ENCODE results near the gene EPN2.
A peak's percentile ranks its signal among the peaks of the same experiment; 100 is the strongest.
"Not testable (repeated sequence)": the region's sequence is repeated elsewhere in the genome, so short reads cannot be mapped to it uniquely, and the experiment has no call there.

EPN2 gene

DNA sequence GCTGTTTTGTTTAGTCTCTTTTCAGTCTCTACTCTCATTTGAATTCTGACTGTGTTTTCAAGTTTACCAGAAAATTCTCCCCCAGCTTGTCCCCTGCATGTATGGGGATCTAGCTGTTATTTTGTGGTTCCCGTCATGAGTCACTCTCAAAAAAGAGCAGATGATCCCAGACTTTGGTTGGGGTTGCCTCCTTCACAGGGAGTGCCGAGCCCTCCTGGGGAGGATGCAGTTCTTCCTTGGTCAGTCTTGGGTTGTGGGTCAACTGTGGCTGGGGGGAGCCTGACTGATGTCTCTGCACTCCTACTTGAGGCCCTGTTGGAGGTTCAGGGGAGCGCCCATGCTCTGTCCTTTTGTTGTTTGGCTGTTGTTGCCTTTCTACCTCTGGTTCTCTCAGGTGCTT lies 37.7 kb downstream of the EPN2 start:
- Histone ChIP-seq H3K27ac (ENCODE audit: low read depth, low read length) (no peak overlapping the region), H3K27me3 (ENCODE audit: control insufficient read depth, insufficient read depth, low read length) (no peaks in the 10 kb centered on the region), H3K9ac (ENCODE audit: low read length) (no peak overlapping the region), H3K4me3 (ENCODE audit: low read length) (no peak overlapping the region), H3K36me3 (ENCODE audit: control insufficient read depth, insufficient read depth, low read length) (no peaks in the 10 kb centered on the region), H3K4me1 (ENCODE audit: control insufficient read depth, insufficient read depth, low read length) (peaks cover 12% of the 10 kb centered on the region)

DNA sequence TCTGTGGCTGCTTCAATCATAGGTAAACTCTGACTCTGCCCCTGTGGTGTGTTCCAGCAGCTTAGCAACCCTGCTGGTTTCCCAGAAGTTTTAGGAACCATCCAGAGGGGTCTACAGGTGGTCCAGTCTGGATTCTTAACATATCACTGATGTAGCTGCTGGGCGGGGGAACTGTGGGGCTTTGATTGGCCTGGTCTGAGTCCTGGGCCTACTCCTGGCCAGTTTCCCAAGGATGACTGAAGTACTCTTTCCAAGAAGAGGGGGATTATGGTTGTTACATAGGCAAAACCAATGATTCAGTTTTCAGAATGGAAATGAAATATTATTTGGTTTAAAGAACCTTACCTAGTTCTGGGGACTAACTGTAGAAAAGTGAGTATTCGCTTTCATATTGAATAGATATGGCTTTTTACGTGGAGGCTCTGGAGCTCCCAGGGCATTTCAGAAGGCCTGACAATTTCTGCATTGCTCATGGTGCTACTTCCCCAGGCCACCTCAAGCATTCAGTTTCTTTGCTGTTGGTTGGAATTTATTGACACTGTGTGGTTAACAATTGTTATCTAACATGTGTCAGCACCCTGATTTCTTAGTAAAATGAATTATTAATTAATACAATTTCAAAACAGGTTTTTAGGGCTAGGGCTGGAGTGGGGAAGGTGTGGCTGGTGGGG lies 38.4 kb downstream of the EPN2 start:
- no peak overlapping the region for H3K27ac ChIP-seq (ENCODE audit: low read depth, low read length)
- H3K36me3 ChIP-seq (ENCODE audit: control insufficient read depth, insufficient read depth, low read length) = no peaks in the 10 kb centered on the region
- no peak overlapping the region for H3K9ac ChIP-seq (ENCODE audit: low read length)
- no peak overlapping the region for H3K4me3 ChIP-seq (ENCODE audit: low read length)
- no peaks in the 10 kb centered on the region for H3K27me3 ChIP-seq (ENCODE audit: control insufficient read depth, insufficient read depth, low read length)
- peaks cover 8% of the 10 kb centered on the region for H3K4me1 ChIP-seq (ENCODE audit: control insufficient read depth, insufficient read depth, low read length)

DNA sequence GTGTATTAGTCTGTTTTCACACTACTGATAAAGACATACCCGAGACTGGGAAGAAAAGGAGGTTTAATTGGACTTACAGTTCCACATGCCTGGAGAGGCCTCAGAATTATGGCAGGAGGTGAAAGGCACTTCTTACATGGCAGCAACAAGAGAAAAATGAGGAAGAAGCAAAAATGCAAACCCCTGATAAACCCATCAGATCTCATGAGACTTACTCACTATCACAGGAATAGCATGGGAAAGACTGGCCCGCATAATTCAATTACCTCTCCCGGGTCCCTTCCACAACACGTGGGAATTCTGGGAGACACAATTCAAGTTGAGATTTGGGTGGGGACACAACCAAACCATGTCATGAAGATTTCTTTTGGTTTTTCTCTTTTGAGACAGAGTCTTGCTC lies 41.1 kb downstream of the EPN2 start:
- H3K4me1 ChIP-seq (ENCODE audit: control insufficient read depth, insufficient read depth, low read length); H3K27me3 ChIP-seq (ENCODE audit: control insufficient read depth, insufficient read depth, low read length); H3K9ac ChIP-seq (ENCODE audit: low read length); H3K4me3 ChIP-seq (ENCODE audit: low read length); H3K36me3 ChIP-seq (ENCODE audit: control insufficient read depth, insufficient read depth, low read length); H3K27ac ChIP-seq (ENCODE audit: low read depth, low read length): not testable (repeated sequence)

DNA sequence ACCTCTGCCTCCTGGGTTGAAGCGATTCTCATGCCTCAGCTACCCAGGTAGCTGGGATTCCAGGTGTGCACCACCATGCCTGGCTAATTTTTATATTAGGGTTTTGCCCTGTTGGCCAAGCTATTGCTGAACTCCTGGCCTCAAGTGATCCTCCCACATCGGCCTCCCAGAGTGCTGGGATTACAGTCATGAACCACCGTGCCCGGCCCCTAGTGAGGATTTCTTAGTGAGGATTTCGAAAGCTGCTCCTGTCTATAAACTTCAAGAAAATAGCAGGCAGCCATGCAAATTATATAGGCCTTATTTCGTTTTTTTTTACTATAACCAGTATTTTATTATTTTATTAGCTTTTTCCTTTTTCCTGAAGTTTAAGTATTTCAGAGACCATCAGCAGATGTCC lies 41.6 kb downstream of the EPN2 start:
- Histone ChIP-seq H3K27ac (ENCODE audit: low read depth, low read length) (no peak overlapping the region), H3K27me3 (ENCODE audit: control insufficient read depth, insufficient read depth, low read length) (no peaks in the 10 kb centered on the region), H3K4me1 (ENCODE audit: control insufficient read depth, insufficient read depth, low read length) (no peaks in the 10 kb centered on the region), H3K9ac (ENCODE audit: low read length) (no peak overlapping the region), H3K4me3 (ENCODE audit: low read length) (no peak overlapping the region), H3K36me3 (ENCODE audit: control insufficient read depth, insufficient read depth, low read length) (peaks cover 4% of the 10 kb centered on the region)

DNA sequence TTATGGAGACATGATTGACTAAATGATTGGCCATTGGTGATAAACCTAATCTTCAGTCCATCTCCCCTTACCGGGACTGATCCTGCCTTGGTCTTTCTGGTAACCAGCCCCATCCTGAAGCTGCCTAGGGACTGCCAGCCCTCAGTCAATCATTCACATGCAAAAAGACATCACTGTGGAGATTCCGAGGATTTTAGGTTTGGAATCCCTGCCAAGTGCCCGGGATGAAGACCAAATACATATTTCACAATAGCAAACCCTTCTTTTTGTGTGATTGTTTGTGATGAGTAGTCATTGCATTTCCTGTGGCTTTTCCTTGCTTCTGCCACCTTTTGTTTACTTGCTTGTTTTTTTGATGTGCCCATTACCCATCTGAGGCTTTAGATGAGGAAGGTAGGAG lies 44.0 kb downstream of the EPN2 start:
- no peak overlapping the region for H3K27ac ChIP-seq (ENCODE audit: low read depth, low read length)
- H3K27me3 ChIP-seq (ENCODE audit: control insufficient read depth, insufficient read depth, low read length) = no peaks in the 10 kb centered on the region
- H3K4me3 ChIP-seq (ENCODE audit: low read length) = no peak overlapping the region
- peaks cover 3% of the 10 kb centered on the region for H3K4me1 ChIP-seq (ENCODE audit: control insufficient read depth, insufficient read depth, low read length)
- peaks cover 4% of the 10 kb centered on the region for H3K36me3 ChIP-seq (ENCODE audit: control insufficient read depth, insufficient read depth, low read length)
- H3K9ac ChIP-seq (ENCODE audit: low read length) = no peak overlapping the region

DNA sequence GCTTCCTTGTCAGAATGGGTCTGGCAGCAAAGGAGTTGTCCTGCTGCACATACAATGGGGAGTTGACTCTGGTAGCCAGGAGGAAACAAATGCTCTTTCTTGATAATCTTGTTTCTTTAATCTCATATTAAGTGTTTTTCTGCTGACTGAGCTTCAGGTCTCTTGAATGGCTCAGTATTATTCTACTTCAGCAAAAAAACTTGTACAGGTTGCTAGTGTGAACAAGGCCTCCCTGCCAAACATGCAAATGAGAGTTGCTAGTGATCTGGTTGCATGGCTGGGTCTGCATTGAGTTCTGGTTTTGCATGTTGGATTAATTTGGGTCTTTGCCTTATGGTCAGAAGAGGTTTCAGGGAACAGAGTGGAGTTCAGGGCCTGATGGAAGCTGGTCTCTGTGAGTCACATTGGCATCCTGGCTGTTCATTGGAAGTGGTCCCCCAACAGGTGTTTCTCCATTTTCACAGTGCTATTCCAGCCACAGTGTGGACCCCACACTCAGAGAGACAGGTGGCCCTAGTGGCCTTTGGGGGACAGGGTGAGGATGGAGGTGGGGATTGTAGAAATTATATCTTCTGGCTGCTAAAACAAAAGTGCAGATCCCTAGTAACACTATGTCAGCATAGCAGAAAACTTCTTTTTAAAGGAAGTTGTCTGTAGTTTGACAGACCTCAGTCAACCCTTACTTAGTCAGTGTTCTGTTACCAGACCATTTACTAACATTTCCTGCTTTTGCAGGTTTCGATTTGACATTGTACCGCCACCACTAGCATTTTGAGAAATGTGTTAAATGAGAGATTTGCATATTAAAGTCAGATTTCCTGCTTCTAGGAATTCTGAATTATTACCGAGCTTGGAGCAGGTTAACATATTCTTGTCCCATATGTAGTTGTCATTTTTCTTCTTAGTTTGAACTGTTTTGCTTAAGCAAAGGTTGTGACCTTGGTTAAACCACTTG lies 47.1 kb downstream of the EPN2 start:
- H3K27me3 ChIP-seq (ENCODE audit: control insufficient read depth, insufficient read depth, low read length) = no peaks in the 10 kb centered on the region
- no peak overlapping the region for H3K27ac ChIP-seq (ENCODE audit: low read depth, low read length)
- peaks cover 4% of the 10 kb centered on the region for H3K36me3 ChIP-seq (ENCODE audit: control insufficient read depth, insufficient read depth, low read length)
- H3K4me1 ChIP-seq (ENCODE audit: control insufficient read depth, insufficient read depth, low read length) = peaks cover 9% of the 10 kb centered on the region
- H3K4me3 ChIP-seq (ENCODE audit: low read length) = no peak overlapping the region
- no peak overlapping the region for H3K9ac ChIP-seq (ENCODE audit: low read length)

DNA sequence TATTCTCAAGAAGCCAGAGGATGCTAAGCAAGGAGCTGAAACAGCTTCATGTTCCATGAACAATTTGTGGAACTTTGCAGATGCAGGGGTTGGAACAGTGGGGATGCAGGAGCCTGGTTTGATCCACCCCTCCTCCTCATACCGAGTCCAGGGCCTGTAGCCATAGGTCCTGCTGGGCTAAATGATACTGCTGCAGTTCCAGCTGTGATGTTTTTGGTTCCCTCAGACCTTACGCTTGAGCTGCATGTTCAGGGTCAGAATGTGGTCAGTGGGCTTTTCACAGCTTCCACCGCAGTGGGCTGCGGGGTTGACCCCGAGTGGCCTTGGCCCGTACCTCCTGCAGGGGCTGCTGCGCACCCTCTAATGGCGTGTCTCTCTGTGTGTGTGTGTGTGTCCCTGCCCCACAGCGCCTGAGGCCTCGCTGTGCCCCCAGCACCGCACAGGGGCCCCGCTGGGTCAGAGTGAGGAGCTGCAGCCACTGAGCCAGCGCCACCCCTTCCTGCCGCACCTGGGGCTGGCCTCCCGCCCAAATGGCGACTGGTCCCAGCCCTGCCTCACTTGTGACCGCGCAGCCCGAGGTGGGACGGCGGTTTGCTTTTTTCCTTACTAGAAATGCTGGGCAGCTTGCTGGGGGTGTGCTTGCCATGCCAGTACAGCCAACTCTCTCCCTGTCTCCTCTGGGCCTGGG lies 48.2 kb downstream of the EPN2 start:
- Histone ChIP-seq H3K9ac (ENCODE audit: low read length) (no peak overlapping the region), H3K27me3 (ENCODE audit: control insufficient read depth, insufficient read depth, low read length) (no peaks in the 10 kb centered on the region), H3K4me1 (ENCODE audit: control insufficient read depth, insufficient read depth, low read length) (peaks cover 15% of the 10 kb centered on the region), H3K36me3 (ENCODE audit: control insufficient read depth, insufficient read depth, low read length) (peaks cover 4% of the 10 kb centered on the region), H3K27ac (ENCODE audit: low read depth, low read length) (no peak overlapping the region), H3K4me3 (ENCODE audit: low read length) (no peak overlapping the region)

DNA sequence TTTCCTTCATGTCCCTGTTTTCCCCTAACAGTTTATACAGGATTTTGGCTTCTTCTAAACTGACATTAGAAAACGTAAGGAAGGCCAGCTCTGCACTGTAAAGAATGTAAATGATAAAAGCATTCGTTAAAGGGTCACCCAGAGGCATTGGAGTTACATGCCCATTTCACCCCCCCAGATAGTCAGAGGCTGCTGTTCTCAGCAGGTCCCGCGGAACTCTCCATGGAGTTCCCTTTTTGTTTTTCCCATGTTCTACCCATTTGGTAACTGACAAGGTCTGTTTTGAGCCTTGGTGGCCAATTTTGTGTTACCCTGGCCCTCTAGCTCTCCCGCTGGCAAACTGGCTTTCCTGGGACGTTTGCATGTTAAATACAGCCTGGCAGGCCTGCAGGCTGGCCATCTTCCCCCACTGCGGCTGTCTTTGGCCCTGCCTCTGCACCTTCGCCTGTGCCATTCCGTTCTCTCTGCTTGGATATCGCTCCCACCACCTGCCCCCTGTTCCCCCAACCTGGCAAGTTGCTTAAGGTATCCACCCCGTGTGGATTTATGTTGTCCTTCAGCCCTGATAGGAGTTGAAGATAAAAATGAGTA lies 49.7 kb downstream of the EPN2 start:
- H3K27me3 ChIP-seq (ENCODE audit: control insufficient read depth, insufficient read depth, low read length) = no peaks in the 10 kb centered on the region
- H3K4me3 ChIP-seq (ENCODE audit: low read length) = no peak overlapping the region
- H3K4me1 ChIP-seq (ENCODE audit: control insufficient read depth, insufficient read depth, low read length) = peaks cover 21% of the 10 kb centered on the region
- H3K27ac ChIP-seq (ENCODE audit: low read depth, low read length) = peak overlapping the region; percentile 48
- H3K9ac ChIP-seq (ENCODE audit: low read length) = no peak overlapping the region
- peaks cover 4% of the 10 kb centered on the region for H3K36me3 ChIP-seq (ENCODE audit: control insufficient read depth, insufficient read depth, low read length)

DNA sequence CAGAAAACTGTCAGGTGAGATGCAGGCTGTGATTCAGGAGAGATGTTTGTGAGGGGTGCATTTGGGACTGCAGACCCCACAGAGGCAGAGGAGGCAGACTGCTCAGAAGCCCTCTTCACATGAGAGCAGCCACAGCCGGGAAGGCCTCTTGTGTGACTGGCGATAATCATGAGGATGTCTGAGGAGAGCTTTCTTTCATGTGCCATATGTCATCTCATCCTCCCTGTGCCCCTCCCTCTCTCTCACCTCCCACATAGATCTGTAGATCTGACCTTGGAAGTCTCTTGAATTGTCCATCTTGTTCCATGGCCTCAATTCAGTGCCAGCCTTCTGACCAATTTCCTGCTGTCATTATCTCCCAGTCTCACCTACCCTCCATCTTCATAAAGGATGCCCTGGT lies 50.5 kb downstream of the EPN2 start:
- Histone ChIP-seq H3K36me3 (ENCODE audit: control insufficient read depth, insufficient read depth, low read length) (peaks cover 4% of the 10 kb centered on the region), H3K4me3 (ENCODE audit: low read length) (no peak overlapping the region), H3K4me1 (ENCODE audit: control insufficient read depth, insufficient read depth, low read length) (peaks cover 21% of the 10 kb centered on the region), H3K27me3 (ENCODE audit: control insufficient read depth, insufficient read depth, low read length) (no peaks in the 10 kb centered on the region), H3K27ac (ENCODE audit: low read depth, low read length) (no peak overlapping the region), H3K9ac (ENCODE audit: low read length) (no peak overlapping the region)

DNA sequence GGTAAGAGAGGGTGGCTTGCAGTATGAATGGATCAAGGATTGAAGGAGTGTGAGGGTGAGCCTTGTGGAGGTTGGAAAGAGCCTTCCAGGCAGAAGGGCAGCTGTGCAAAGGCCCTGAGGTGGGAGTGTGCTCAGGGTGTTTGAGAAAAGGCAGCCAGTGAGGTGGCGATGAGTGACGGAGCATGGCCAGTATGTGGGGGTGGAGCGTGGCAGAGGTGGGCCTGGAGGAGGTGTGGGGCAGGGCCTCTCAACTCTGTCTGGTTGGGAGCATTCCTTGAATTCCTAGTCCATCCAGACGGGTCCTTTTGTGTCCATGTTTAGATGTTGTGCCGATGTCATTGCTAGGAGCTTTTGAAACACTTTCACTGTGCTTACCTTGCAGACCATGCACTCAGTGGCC lies 51.3 kb downstream of the EPN2 start:
- Histone ChIP-seq H3K27me3 (ENCODE audit: control insufficient read depth, insufficient read depth, low read length) (no peaks in the 10 kb centered on the region), H3K36me3 (ENCODE audit: control insufficient read depth, insufficient read depth, low read length) (no peaks in the 10 kb centered on the region), H3K9ac (ENCODE audit: low read length) (no peak overlapping the region), H3K4me3 (ENCODE audit: low read length) (no peak overlapping the region), H3K4me1 (ENCODE audit: control insufficient read depth, insufficient read depth, low read length) (peaks cover 21% of the 10 kb centered on the region), H3K27ac (ENCODE audit: low read depth, low read length) (no peak overlapping the region)

DNA sequence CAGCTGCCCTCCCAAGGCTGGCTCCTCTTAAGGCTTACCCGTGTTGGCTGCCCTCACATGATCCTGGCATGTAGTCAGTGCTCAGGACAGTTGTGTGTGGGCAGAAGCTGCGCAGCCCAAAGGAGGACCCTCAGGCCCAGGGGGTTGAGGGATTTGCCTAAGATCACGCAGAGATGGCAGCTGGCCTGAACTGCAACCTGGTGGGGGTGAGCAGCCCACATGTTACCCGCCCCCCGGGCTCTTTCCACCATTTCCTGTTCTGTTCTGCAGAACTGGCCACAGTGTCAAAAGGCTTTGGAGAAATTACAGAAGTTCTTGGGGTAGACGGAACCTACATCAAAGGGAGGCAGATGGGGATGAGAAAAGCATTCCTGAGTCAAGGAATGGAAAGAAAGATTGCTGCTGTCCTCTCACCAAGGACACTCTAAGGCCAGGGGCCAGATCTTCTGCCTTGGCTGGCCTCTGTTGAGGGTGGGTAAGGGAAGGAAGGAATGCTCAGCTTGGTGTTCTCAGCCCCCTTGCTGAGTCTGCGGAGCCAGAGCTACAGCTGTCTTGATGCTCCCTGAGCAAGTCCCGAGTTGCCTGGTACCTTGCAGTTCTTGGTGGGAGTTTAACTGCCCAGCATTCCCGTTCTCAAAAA lies 53.0 kb downstream of the EPN2 start:
- no peaks in the 10 kb centered on the region for H3K27me3 ChIP-seq (ENCODE audit: control insufficient read depth, insufficient read depth, low read length)
- H3K4me1 ChIP-seq (ENCODE audit: control insufficient read depth, insufficient read depth, low read length) = peaks cover 21% of the 10 kb centered on the region

More for the DNA sequence above, 53.0 kb downstream of the EPN2 start:
- no peak overlapping the region for H3K9ac ChIP-seq (ENCODE audit: low read length)
- H3K36me3 ChIP-seq (ENCODE audit: control insufficient read depth, insufficient read depth, low read length) = no peaks in the 10 kb centered on the region
- no peak overlapping the region for H3K4me3 ChIP-seq (ENCODE audit: low read length)
- no peak overlapping the region for H3K27ac ChIP-seq (ENCODE audit: low read depth, low read length)

Data from rectal smooth muscle tissue (tissue), 1 donor.